Measurements from ENCODE around the gene HEYL.

Gene HEYL

GRCh38 chr1:39663559-39663958, 24.1 kb upstream of the HEYL start:
- no peak for DNase-seq (ENCODE audit: low spot score)

- no peak for DNase-seq (ENCODE audit: low spot score)
Observed at GRCh38 chr1:39662861-39663260, 23.4 kb upstream of the HEYL start.

DNA sequence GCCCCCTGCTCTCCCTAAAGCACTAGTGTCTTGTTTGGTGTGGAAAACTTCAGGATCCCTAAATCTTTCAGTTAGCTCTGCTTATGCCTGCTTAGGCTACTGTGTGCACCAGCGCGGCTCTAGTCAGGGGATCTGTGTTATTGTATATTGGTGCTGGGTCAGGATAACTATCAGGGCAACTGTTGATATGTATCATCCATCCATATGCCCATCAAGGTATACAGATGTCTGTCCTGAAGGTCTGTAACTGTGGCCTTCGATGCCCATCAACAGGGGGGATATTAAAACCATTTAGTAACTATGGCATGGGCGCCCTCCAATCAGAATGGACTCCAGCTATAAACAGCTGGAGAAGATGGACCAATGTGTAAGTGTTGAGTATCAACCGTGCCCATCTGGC, 20.1 kb upstream of the HEYL start:
- DNase-seq (ENCODE audit: low spot score) = no peak

GRCh38 chr1:39659110-39659509, 19.7 kb upstream of the HEYL start:
- DNase-seq (ENCODE audit: low spot score) = no peak

DNA sequence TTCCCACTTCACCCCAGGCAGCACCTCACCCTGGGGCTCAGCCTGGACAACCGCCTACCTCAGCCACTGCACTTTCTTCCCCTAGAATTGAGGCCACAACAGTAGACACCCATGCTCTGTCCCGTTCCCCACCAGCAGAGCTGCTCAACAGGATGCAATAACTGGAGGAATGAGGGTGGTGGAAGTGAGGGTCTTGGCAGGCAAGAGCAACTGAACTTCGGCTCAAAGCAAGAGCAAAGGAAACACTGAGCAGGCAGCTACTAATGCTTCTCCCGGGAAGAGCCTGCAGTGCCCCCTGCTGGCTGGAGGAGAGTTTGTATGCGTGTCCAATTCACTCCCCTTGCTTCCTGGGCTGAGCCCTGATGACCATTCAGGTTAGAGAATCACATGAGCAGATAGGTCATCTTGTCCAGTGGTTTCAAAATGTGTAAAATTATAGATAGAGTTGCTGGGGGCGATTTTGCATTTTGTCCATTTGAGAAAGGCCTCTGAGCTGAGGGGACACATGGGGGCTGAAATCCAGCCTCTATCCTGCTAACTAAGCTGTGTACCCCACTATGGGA, 18.6 kb upstream of the HEYL start:
- peak; percentile 65 for DNase-seq (ENCODE audit: low spot score)

- DNase-seq (ENCODE audit: low spot score) = no peak
Observed at GRCh38 chr1:39657402-39657801, 18.0 kb upstream of the HEYL start.

DNA sequence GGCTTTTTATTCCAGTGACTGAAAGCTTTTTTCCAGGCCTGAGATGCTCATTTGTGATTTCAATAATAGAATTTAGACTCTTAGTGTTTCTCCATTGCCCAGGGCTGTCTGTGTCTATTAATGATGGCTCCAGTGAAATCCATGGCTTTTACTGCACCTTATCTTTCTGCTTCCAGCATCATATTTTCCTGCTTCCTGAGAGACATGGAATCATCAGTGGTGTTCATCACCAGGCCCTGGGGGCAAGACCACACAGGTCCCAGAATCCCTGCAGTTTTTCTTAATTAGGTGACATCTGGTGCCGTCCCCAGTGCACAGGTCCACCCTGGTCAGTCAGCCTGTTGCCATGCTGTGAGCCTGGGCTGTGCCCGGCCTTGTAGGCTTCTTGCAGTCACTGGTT, 16.9 kb upstream of the HEYL start:
- DNase-seq (ENCODE audit: low spot score) = no peak

DNA sequence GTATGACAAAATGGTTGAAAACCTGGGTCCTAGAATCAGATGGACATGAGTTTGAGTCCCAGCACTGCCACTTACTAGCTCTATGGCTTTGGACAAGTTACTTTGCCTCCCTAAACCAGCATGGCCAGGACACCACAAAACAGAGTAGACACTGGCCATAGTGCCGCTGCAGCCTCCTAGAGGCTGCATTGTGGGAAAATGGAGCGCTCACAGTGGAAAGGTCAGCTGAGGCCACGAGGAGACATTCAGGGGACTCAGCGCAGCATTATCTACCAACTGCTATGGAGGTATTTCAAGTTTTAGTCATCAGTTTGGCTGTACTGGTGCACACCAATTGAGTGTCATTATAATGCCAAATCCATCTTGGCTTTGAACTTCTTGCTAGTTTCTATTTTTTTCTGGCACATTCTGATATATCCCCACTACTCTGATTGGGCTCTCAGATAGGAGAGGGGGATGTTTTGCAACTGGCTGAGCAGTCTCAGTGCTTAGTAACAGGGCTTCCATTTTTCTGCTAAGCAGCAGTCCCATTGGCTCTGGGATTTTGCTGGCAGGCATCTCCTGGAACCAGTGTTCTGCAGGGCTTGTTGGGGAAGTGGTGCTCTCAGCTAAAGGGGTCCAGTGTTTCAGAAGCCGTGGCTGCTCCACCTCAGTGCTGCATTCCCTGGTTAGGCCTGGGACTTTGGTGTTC, 16.3 kb upstream of the HEYL start:
- no peak for DNase-seq (ENCODE audit: low spot score)

GRCh38 chr1:39654291-39654690, 14.8 kb upstream of the HEYL start:
- no peak for DNase-seq (ENCODE audit: low spot score)

- DNase-seq (ENCODE audit: low spot score) = peak; percentile 80
Observed at GRCh38 chr1:39653546-39654031, 14.1 kb upstream of the HEYL start.

- no peak for DNase-seq (ENCODE audit: low spot score)
Observed at GRCh38 chr1:39652554-39652953, 13.1 kb upstream of the HEYL start.

DNA sequence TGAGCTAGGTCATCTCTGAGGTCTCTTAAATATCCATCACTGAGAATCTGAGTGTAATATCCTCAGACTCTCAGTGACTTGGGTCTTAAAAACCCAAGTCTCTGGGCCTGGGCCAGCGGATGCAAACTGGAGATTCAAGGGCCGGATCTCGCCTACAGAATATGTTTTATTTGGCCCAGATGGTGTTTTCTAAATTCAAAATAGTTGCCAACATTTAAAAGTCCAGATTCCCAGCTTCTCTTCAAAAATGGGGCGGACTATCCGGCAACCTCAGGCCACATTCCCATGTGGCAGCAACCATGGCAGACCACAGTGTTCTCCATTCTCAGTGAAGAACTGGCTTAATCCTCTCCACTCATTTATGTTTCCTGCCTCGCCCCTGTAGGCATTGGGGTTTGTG, 12.7 kb upstream of the HEYL start:
- DNase-seq (ENCODE audit: low spot score) = no peak

- no peak for DNase-seq (ENCODE audit: low spot score)
Observed at GRCh38 chr1:39650431-39650830, 11.0 kb upstream of the HEYL start.

- DNase-seq (ENCODE audit: low spot score) = no peak
Observed at GRCh38 chr1:39649636-39650185, 10.3 kb upstream of the HEYL start.

GRCh38 chr1:39648496-39648895, 9.1 kb upstream of the HEYL start:
- no peak for DNase-seq (ENCODE audit: low spot score)

GRCh38 chr1:39647247-39647646, 7.8 kb upstream of the HEYL start:
- no peak for DNase-seq (ENCODE audit: low spot score)

- DNase-seq (ENCODE audit: low spot score) = peak; percentile 84
Observed at GRCh38 chr1:39646232-39647081, 7.0 kb upstream of the HEYL start.

- DNase-seq (ENCODE audit: low spot score) = no peak
Observed at GRCh38 chr1:39645411-39646043, 6.1 kb upstream of the HEYL start.

DNA sequence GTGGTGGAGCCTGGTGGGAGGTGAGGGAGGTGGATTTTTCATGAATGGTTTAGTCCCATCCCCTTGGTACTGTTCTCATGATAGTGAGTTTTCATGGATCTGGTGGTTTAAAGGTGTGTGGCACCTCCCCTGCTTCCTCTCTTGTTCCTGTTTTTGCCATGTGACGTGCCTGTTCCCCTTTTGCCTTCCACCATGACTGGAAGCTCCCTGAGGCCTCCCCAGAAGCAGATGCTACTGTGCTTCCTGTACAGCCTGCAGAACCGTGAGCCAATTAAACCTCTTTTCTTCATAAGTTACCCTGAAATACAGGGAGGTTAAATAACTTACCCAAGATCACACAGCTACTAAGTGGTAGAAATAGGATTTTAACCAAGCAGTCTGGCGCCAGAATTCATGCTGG, 4.3 kb upstream of the HEYL start:
- no peak for DNase-seq (ENCODE audit: low spot score)

DNA sequence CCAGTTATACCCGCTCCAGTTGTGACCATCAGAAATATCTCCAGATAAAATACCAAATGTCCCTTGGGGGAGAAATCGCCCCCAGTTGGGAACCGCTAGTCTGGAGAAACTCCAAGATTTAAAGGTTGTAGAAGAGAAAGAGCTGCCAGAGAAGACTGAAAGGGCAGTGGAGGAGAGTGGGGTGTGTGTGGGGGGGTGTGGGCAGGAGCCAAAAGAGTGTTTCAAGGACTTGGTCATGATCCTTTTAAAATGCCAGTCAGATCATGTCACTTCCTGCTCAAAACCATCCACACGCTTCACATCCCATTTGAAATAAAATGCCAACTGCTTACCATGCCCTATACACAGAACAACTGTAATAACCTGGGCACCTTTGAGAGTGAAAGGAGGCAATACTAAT, 3.4 kb upstream of the HEYL start:
- DNase-seq (ENCODE audit: low spot score) = peak; percentile 67

DNA sequence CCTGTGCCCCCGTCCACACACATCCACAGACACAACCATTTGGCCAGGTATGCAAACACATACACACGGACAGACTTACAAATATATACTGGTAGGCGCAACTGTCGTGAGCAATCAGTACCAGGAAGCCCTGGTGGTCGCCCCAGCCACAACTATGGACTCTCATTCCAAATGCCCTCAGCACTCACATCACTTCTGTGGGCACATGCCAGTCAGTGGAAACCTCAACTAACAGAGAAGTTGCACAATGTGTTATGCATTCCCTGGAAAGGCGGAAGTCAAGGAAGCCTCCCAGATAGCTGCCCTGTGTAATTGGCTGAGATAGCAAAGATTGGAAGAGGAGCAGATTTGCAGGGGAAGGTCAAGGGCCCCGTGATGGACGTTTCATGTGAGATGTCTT, 1.4 kb upstream of the HEYL start:
- no peak for DNase-seq (ENCODE audit: low spot score)

- DNase-seq (ENCODE audit: low spot score) = no peak
Observed at GRCh38 chr1:39638965-39639304, 508 bp downstream of the HEYL start.
